K562 (cell line): Measurements from ENCODE around the gene PHB1. TPM values are rescaled to one million over a fixed set of nuclear protein-coding genes. Genes with fewer than 3 reads are reported as not detected.

Experiments
- ATAC-seq: fragments of 200-7000 bp; cut with Tn5 transposase; 3 replicates; pipeline ENCODE4 v1.9.1; 2020; ENCODE audit warnings: moderate library complexity
- BruUV-seq: library from RNA; stranded (reverse); fragments of 400-500 nt; replicated peaks from 2 replicates; lab custom pipeline; 2021; lab: Mats Ljungman, UMichigan
- CTCF ChIA-PET: fragments of 300-600 bp; formaldehyde crosslinking; extraction: SDS; loops from one replicate; lab custom pipeline; 2021; ENCODE audit warnings: low intra/inter-chr PET ratio; lab: Yijun Ruan, JAX
- POLR2A ChIA-PET: fragments of 300-600, 350-650 bp; sonication (Branson Sonifier 250); formaldehyde crosslinking; extraction: SDS; loops from one replicate; lab custom pipeline; 2021; ENCODE audit warnings: antibody characterized with exemption, inconsistent platforms; lab: Yijun Ruan, JAX
- DNase-seq, 4 experiments: peaks; one replicate each; pipeline versions ENCODE4 v3.0.0 to v3.0.0-alpha.2; 2011 to 2018; ENCODE audit warnings: low spot score in 3 of 4, mixed read lengths in 3 of 4; ENCODE audit errors: extremely low read depth in 1 of 4
- FAIRE-seq: peaks from 2 replicates; lab custom pipeline; 2011; peaks lifted over from hg19 to GRCh38; lab: Jason Lieb, UNC
- H2AFZ ChIP-seq: 2 replicates; pipeline ENCODE4 v1.6.0; 2011; ENCODE audit warnings: low read depth, low read length, control low read depth, inconsistent platforms
- H3K27ac ChIP-seq: fragments of 200-600 bp; 3 replicates; pipeline ENCODE4 v1.8.0; 2011; ENCODE audit warnings: low read depth, mild to moderate bottlenecking, control low read depth, inconsistent platforms, low read length, moderate library complexity, mixed read lengths; ENCODE audit errors: extremely low read depth
- H3K27me3 ChIP-seq, 2 experiments: fragments of 300-600 bp in 1 of 2; 2 replicates in 1 of 2; 3 replicates in 1 of 2; pipeline versions ENCODE4 v1.6.0 to v1.8.0; 2011; ENCODE audit warnings: inconsistent platforms in 2 of 2, low read length in 2 of 2, mild to moderate bottlenecking in 1 of 2, mixed read lengths in 1 of 2, moderate library complexity in 1 of 2; ENCODE audit not compliant: control insufficient read depth in 2 of 2, insufficient read depth in 2 of 2
- H3K36me3 ChIP-seq: fragments of 300-600 bp; 3 replicates; pipeline ENCODE4 v1.8.0; 2011; ENCODE audit warnings: mild to moderate bottlenecking, low read length, inconsistent platforms; ENCODE audit not compliant: control insufficient read depth, insufficient read depth
- H3K4me1 ChIP-seq, 2 experiments: fragments of 200-600 bp in 1 of 2; replicated peaks in 1 of 2; 2 replicates in 1 of 2; 3 replicates in 1 of 2; pipeline versions ENCODE4 v1.5.1 to v1.8.0; 2011; ENCODE audit warnings: inconsistent platforms in 2 of 2, low read length in 2 of 2, mild to moderate bottlenecking in 1 of 2, mixed read lengths in 1 of 2, moderate library complexity in 1 of 2; ENCODE audit not compliant: control insufficient read depth in 2 of 2, insufficient read depth in 2 of 2
- H3K4me2 ChIP-seq: 2 replicates; pipeline ENCODE4 v1.6.1; 2011; ENCODE audit warnings: low read length, control low read depth, inconsistent platforms, mixed read lengths; ENCODE audit not compliant: insufficient read depth
- H3K4me3 ChIP-seq: fragments of 200-600 bp; sonication (generic), shearing (Covaris generic); 2 replicates; pipeline ENCODE4 v1.5.1; 2016; ENCODE audit warnings: control low read depth, inconsistent platforms
- H3K79me2 ChIP-seq: fragments of 200-600 bp; 3 replicates; pipeline ENCODE4 v1.8.0; 2011; ENCODE audit warnings: low read length, inconsistent platforms; ENCODE audit not compliant: control insufficient read depth, insufficient read depth
- H3K9ac ChIP-seq, 2 experiments: 2 replicates each; pipeline versions ENCODE4 v1.6.0 to v1.6.1; 2011; ENCODE audit warnings: low read depth in 2 of 2, low read length in 2 of 2, control low read depth in 1 of 2, inconsistent platforms in 1 of 2, mild to moderate bottlenecking in 1 of 2, mixed read lengths in 1 of 2; ENCODE audit not compliant: insufficient read depth in 1 of 2
- H3K9me1 ChIP-seq: one replicate; pipeline ENCODE4 v1.6.0; 2011; ENCODE audit warnings: inconsistent platforms, mild to moderate bottlenecking, low read length, moderate library complexity; ENCODE audit not compliant: control insufficient read depth, insufficient read depth
- H3K9me3 ChIP-seq: replicated peaks from 2 replicates; pipeline ENCODE4 v1.5.1; 2011; ENCODE audit warnings: low read depth, low read length, inconsistent platforms; ENCODE audit not compliant: control insufficient read depth, insufficient read depth
- H4K20me1 ChIP-seq: replicated peaks from 2 replicates; pipeline ENCODE4 v1.6.1; 2011; ENCODE audit warnings: low read length, inconsistent platforms, mixed read lengths; ENCODE audit not compliant: control insufficient read depth, insufficient read depth
- C11orf30 ChIP-seq: fragments of 450-650 bp; IDR thresholded peaks from 2 replicates; pipeline ENCODE4 v1.6.1; 2016; ENCODE audit warnings: low read depth, mild to moderate bottlenecking
- DACH1 ChIP-seq: fragments of 450-650 bp; IDR thresholded peaks from 2 replicates; pipeline ENCODE4 v1.6.1; 2018; ENCODE audit not compliant: partially characterized antibody
- FOSL1 ChIP-seq: fragments of 200-800 bp; sonication (Bioruptor generic); conservative IDR thresholded peaks from 2 replicates; pipeline ENCODE4 v1.6.1; 2016; ENCODE audit warnings: missing genetic modification characterization, missing compliant biosample characterization
- HMG20B ChIP-seq: fragments of 250-450 bp; sonication (Bioruptor Pico); IDR thresholded peaks from 2 replicates; pipeline ENCODE4 v1.5.0; 2021; ENCODE audit warnings: mild to moderate bottlenecking
- HMGN3 ChIP-seq: IDR thresholded peaks from 2 replicates; pipeline ENCODE4 v1.6.1; 2011; ENCODE audit warnings: borderline replicate concordance, low read depth, mild to moderate bottlenecking, mixed read lengths, low read length; ENCODE audit not compliant: insufficient read length; ENCODE audit errors: extremely low read depth
- RBM15 ChIP-seq: fragments of 200-400 bp; formaldehyde crosslinking; IDR thresholded peaks from 2 replicates; pipeline ENCODE4 v1.6.1; 2018; ENCODE audit warnings: mild to moderate bottlenecking, low read length, moderate library complexity; ENCODE audit not compliant: insufficient read depth
- SP2 ChIP-seq: IDR thresholded peaks from 2 replicates; pipeline ENCODE4 v1.6.1; 2011; ENCODE audit warnings: mild to moderate bottlenecking, low read depth, low read length, moderate library complexity; ENCODE audit not compliant: poor library complexity, severe bottlenecking; ENCODE audit errors: extremely low read depth
- ZNF316 ChIP-seq: fragments of 450-650 bp; IDR thresholded peaks from 2 replicates; pipeline ENCODE4 v1.6.1; 2016
- WGBS: fragments of 100-300 bp; shearing (Covaris generic); methylation state at CpG from one replicate; pipeline ENCODE4 v1.1.6; 2016; ENCODE audit warnings: low coverage, mixed read lengths; ENCODE audit not compliant: insufficient coverage; ENCODE audit errors: missing lambda C conversion rate; 5-methylcytosine and 5-hydroxymethylcytosine counted together
- in situ Hi-C: fragments of 300-500 bp; cut with MboI; formaldehyde crosslinking; loops from 4 replicates; pipeline ENCODE4 v1.15.0; 2018; ENCODE audit warnings: inconsistent platforms, mixed read lengths
- intact Hi-C: fragments of 100-400 bp; cut with micrococcal nuclease; formaldehyde crosslinking; loops from 2 replicates; pipeline ENCODE4 v1.14.2; 2022
- polyA plus RNA-seq, 8 experiments: library from polyadenylated mRNA; depleted of rRNA in 4 of 8; stranded (reverse) in 5 of 8; unstranded in 3 of 8; fragments of >200 nt; fragmentation: Nextera tagmentation in 2 of 8; fragmentation: Illumina TruSeq in 1 of 8; extraction: Ambion mirVana in 2 of 8; extraction: Trizol in 1 of 8; gene quantifications; 2 replicates each; pipeline versions ENCODE4 v1.2.1 to v1.2.3, GENCODE V29; 2011 to 2014; ENCODE audit warnings: inconsistent platforms in 1 of 8, missing spikeins in 1 of 8
- total RNA-seq, 7 experiments: library from RNA; depleted of rRNA in 6 of 7; stranded (reverse); fragments of >200 nt in 6 of 7; fragmentation: Illumina TruSeq in 2 of 7; extraction: Trizol in 2 of 7; gene quantifications; 2 replicates each; pipeline versions ENCODE4 v1.2.1 to v1.2.3, GENCODE V29; 2011 to 2021; ENCODE audit warnings: low replicate concordance in 1 of 7
- TF ChIP-seq, protein P1 (sequence below): sonication (generic); formaldehyde crosslinking; IDR thresholded peaks from 2 replicates; pipeline ENCODE4 v1.9.0; 2022; ENCODE audit warnings: mild to moderate bottlenecking, missing genetic modification reagents
- TF ChIP-seq, protein P2 (sequence below): fragments of 200-400 bp; formaldehyde crosslinking; IDR thresholded peaks from 2 replicates; pipeline ENCODE4 v1.6.1; 2017; ENCODE audit warnings: mild to moderate bottlenecking, low read depth, low read length, moderate library complexity

The PHB1 gene
- total and polyA plus RNA-seq, 9 of the 15 experiments (the other 6 are each of a cell fraction or from before 2014, with no cell fraction given): 191 to 818 (median 349) TPM

DNA sequence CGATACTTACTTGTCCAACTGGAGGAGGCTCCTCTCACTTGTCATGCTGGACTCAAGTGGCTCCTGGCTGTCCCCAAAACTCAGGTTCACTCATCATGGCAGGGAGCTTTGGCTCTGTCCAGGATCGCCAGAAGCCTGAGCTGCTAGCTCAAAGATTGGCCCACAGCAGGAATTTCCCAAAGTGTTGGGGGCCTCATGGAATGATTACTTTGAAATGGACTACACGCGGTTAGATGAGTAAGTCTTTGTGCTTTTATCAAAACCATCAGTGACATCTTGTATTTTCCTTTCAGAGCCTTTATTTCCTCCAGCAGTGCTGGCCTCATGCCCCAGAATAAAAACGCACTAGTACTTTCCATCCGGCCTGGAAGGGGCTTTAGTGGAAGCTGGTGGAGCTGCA, 29.2 kb upstream of the PHB1 start:
- H3K4me2 ChIP-seq: no peak overlapping the region
- no peak overlapping the region for H3K27ac ChIP-seq
- H3K4me3 ChIP-seq: no peak overlapping the region
- H3K9ac ChIP-seq: no peak overlapping the region
- peaks cover 32 to 74% of the 10 kb centered on the region in 2 experiments; a peak in 4 of 5 replicates for H3K27me3 ChIP-seq
- intact Hi-C loops (no loop called here), in situ Hi-C loops (no loop called here)
- peaks cover 7% of the 10 kb centered on the region; the same call in 1 of the 2 replicates for H4K20me1 ChIP-seq
- no peak overlapping the region for H2AFZ ChIP-seq
- DNase-seq (no peak), ATAC-seq (no peak), FAIRE-seq (no peak)
- CTCF ChIA-PET: no interaction called here
- no peaks in the 10 kb centered on the region for H3K36me3 ChIP-seq
- H3K79me2 ChIP-seq: no peaks in the 10 kb centered on the region
- H3K9me3 ChIP-seq: no peaks in the 10 kb centered on the region
- POLR2A ChIA-PET: no interaction called here
- no TSS peak for BruUV-seq
- H3K9me1 ChIP-seq: no peaks in the 10 kb centered on the region
- peak; percentile 38 for TF ChIP-seq FOSL1
- no peak for TF ChIP-seq SP2
- TF ChIP-seq HMG20B (CRISPR knock-in tag): no peak
- TF ChIP-seq HMGN3: no peak
- TF ChIP-seq, protein P1, sequence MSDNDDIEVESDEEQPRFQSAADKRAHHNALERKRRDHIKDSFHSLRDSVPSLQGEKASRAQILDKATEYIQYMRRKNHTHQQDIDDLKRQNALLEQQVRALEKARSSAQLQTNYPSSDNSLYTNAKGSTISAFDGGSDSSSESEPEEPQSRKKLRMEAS (CRISPR knock-in tag): 0 out of 2 replicates have a peak, but pooled peaks have one; percentile 21
- H3K4me1 ChIP-seq: no peaks in the 10 kb centered on the region; a peak in 2 of 5 replicates
- WGBS: under 1% methylated on average over 6 of the region's 6 CpGs

DNA sequence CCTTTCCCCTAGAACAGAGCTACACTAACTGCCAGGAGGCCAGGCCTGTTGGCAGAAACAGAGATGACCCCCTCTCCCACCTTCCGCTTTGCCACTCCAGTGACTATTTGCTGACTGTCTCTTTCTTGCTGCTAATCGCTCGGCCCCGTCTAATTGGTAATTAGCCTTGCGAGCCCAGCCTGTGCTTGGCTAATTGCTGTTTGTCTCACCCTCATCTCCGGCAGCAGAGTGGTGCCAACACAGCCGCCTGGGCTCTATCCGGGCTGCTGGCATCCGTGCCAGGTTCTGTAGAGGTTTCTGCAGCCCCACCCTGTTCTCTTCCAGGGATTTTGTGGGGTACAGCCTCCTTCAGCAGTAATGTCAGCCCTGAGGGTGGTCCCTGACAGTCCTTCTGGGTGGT, 27.4 kb upstream of the PHB1 start:
- H3K79me2 ChIP-seq: no peaks in the 10 kb centered on the region
- FAIRE-seq (no peak), DNase-seq (no peak), ATAC-seq (no peak)
- no TSS peak for BruUV-seq
- WGBS: 1% methylated on average over 9 of the region's 9 CpGs
- TF ChIP-seq C11orf30 (0 out of 2 replicates have a peak, but pooled peaks have one; percentile 22), RBM15 (no peak), DACH1 (no peak), ZNF316 (peak; percentile 21; the same call in 1 of the 2 replicates)
- TF ChIP-seq, protein P2, sequence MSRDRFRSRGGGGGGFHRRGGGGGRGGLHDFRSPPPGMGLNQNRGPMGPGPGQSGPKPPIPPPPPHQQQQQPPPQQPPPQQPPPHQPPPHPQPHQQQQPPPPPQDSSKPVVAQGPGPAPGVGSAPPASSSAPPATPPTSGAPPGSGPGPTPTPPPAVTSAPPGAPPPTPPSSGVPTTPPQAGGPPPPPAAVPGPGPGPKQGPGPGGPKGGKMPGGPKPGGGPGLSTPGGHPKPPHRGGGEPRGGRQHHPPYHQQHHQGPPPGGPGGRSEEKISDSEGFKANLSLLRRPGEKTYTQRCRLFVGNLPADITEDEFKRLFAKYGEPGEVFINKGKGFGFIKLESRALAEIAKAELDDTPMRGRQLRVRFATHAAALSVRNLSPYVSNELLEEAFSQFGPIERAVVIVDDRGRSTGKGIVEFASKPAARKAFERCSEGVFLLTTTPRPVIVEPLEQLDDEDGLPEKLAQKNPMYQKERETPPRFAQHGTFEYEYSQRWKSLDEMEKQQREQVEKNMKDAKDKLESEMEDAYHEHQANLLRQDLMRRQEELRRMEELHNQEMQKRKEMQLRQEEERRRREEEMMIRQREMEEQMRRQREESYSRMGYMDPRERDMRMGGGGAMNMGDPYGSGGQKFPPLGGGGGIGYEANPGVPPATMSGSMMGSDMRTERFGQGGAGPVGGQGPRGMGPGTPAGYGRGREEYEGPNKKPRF: no peak
- H2AFZ ChIP-seq: no peak overlapping the region
- no peak overlapping the region for H3K4me2 ChIP-seq
- no peaks in the 10 kb centered on the region for H3K9me1 ChIP-seq
- H3K4me3 ChIP-seq: no peak overlapping the region
- ChIA-PET POLR2A (interaction anchor here (1.2 to 1.6 kb wide), 2 partner anchors 12 to 17 kb away, joined by 3 to 4 read pairs; no protein-coding TSS in a partner anchor), CTCF (interaction anchor here (0.6 kb wide), 1 partner anchor 118 kb away, joined by 4 read pairs; no protein-coding TSS in a partner anchor)
- in situ Hi-C loops: no loop called here
- peaks cover 7% of the 10 kb centered on the region; the same call in 1 of the 2 replicates for H4K20me1 ChIP-seq
- no peak overlapping the region for H3K27ac ChIP-seq
- peaks cover 0 to 5% of the 10 kb centered on the region in 2 experiments; a peak in 3 of 5 replicates for H3K4me1 ChIP-seq
- H3K9me3 ChIP-seq: no peaks in the 10 kb centered on the region
- no peaks in the 10 kb centered on the region for H3K36me3 ChIP-seq
- H3K9ac ChIP-seq: no peak overlapping the region
- peaks cover 34 to 71% of the 10 kb centered on the region in 2 experiments; a peak in 4 of 5 replicates for H3K27me3 ChIP-seq
- intact Hi-C loops: no loop called here
